Fibroblast of the aortic adventitia (primary cell): Measurements from ENCODE around the gene PI4K2A. TPM values are rescaled to one million over a fixed set of nuclear protein-coding genes. Genes with fewer than 3 reads are reported as not detected.

ENCODE experiments used
- DNase-seq: peaks from one replicate; pipeline ENCODE4 v3.0.0-alpha.2; 2010; ENCODE audit warnings: low read depth
- H3K4me3 ChIP-seq: 2 replicates; pipeline ENCODE4 v1.5.1; 2011; ENCODE audit warnings: low read depth, mild to moderate bottlenecking, control low read depth, low read length, moderate library complexity
- CTCF ChIP-seq: IDR thresholded peaks from 2 replicates; pipeline ENCODE4 v1.5.1; 2011; ENCODE audit warnings: mild to moderate bottlenecking, low read length, control low read depth, inconsistent platforms; ENCODE audit not compliant: insufficient read depth
- total RNA-seq: library from RNA; depleted of rRNA; stranded (reverse); fragments of >200 nt; gene quantifications from 2 replicates; pipeline ENCODE4 v1.2.3, GENCODE V29; 2012; ENCODE audit warnings: low replicate concordance

Gene PI4K2A
- total RNA-seq, 1 donor: 22.3 TPM

DNA sequence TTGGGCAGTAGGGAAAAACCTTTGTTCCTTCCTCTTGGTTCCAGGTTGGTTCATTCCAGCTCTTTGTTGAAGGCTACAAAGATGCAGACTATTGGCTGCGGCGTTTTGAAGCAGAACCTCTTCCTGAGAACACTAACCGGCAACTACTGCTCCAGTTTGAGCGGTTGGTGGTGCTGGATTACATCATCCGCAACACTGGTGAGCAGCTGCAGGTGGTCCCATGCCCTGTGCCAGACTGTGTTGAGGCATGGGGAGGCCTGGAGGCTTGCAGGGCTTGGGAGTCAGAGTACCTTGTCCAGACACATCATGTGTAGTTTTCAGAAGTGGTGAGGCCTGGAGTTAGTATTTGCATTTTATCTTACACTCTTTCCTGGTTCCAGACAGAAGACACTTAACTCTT, 16.3 kb downstream of the PI4K2A start:
- DNase-seq: no peak
- no peak overlapping the region for H3K4me3 ChIP-seq
- TF ChIP-seq CTCF: no peak

- peak; percentile 70 for DNase-seq
- no peak for TF ChIP-seq CTCF
- H3K4me3 ChIP-seq: no peak overlapping the region
Measured at GRCh38 chr10:97659589-97659988, 19.1 kb downstream of the PI4K2A start.

- TF ChIP-seq CTCF: no peak
- no peak overlapping the region for H3K4me3 ChIP-seq
- DNase-seq: no peak
Measured at GRCh38 chr10:97664282-97664850, 23.9 kb downstream of the PI4K2A start.

DNA sequence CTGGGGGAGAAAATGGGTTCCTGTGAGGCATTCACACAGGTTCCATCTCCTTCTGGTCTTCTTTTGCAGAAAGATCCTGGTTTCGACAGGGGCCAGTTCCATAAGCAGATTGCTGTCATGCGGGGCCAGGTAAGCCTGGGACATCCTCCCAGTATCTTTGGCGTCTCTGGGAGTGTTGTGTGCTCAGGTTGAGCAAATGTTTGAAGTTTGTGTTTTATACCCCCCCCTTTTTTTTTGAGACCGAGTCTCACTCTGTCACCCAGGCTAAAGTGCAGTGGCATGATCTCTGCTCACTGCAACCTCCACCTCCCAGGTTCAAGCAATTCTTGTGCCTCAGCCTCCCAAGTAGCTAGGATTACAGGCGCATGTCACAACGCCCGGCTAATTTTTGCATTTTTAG, 26.5 kb downstream of the PI4K2A start:
- no peak for DNase-seq
- no peak overlapping the region for H3K4me3 ChIP-seq
- TF ChIP-seq CTCF: no peak

- no peak overlapping the region for H3K4me3 ChIP-seq
- no peak for DNase-seq
- TF ChIP-seq CTCF: no peak
Measured at GRCh38 chr10:97667463-97667862, 27.0 kb downstream of the PI4K2A start.

DNA sequence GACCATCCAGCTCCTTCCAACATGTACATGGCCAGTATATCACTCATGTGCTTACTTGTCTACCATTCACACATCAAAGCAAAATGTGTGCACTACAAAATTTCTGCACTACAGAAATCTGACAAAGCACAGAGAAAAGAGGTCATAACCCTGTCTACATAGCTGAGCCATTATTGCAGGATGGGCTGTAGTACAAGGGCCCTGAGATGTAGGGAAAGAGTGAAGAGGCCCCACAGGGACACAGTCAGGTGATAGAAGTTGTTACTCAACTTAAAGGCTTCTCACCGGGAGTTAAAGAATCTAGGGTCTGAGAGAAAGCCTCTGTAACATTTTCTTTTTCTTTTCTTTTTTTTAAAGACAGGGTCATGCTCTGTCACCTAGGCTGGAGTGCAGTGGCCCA, 29.1 kb downstream of the PI4K2A start:
- no peak overlapping the region for H3K4me3 ChIP-seq
- no peak for TF ChIP-seq CTCF
- DNase-seq: no peak
